ELR (cell line): ENCODE data around the gene HGFAC.
"Not testable (repeated sequence)": the region's sequence is repeated elsewhere in the genome, so short reads cannot be mapped to it uniquely, and the experiment has no call there.

Experiments
- DNase-seq: peaks from one replicate; pipeline ENCODE4 v3.0.0-alpha.2; 2015; ENCODE audit warnings: low read depth

Gene HGFAC

GRCh38 chr4:3442959-3443749 lies 1.4 kb downstream of the HGFAC start:
- DNase-seq: peak; percentile 55

- no peak for DNase-seq
Observed at GRCh38 chr4:3443750-3444309, 2.1 kb downstream of the HGFAC start.

- DNase-seq: no peak
Observed at GRCh38 chr4:3444351-3445110, 2.8 kb downstream of the HGFAC start.

GRCh38 chr4:3445111-3445820 lies 3.5 kb downstream of the HGFAC start:
- no peak for DNase-seq

GRCh38 chr4:3445829-3446545 lies 4.2 kb downstream of the HGFAC start:
- no peak for DNase-seq

GRCh38 chr4:3446631-3447320 lies 5.0 kb downstream of the HGFAC start:
- DNase-seq: no peak

GRCh38 chr4:3447431-3448395 lies 5.9 kb downstream of the HGFAC start:
- no peak for DNase-seq

GRCh38 chr4:3449047-3449573 lies 7.3 kb downstream of the HGFAC start:
- no peak for DNase-seq

- DNase-seq: no peak
Observed at GRCh38 chr4:3449574-3450534, 8.1 kb downstream of the HGFAC start.

GRCh38 chr4:3450643-3451042 lies 8.9 kb downstream of the HGFAC start:
- no peak for DNase-seq

- peak; percentile 70 for DNase-seq
Observed at GRCh38 chr4:3451956-3452355, 10.2 kb downstream of the HGFAC start.

GRCh38 chr4:3452376-3452775 lies 10.6 kb downstream of the HGFAC start:
- peak; percentile 46 for DNase-seq

GRCh38 chr4:3455596-3455995 lies 13.8 kb downstream of the HGFAC start:
- not testable (repeated sequence) for DNase-seq

- no peak for DNase-seq
Observed at GRCh38 chr4:3458371-3458770, 16.6 kb downstream of the HGFAC start.

- DNase-seq: not testable (repeated sequence)
Observed at GRCh38 chr4:3459156-3459555, 17.4 kb downstream of the HGFAC start.

GRCh38 chr4:3460926-3461325 lies 19.2 kb downstream of the HGFAC start:
- DNase-seq: no peak

- no peak for DNase-seq
Observed at GRCh38 chr4:3461515-3462291, 19.9 kb downstream of the HGFAC start.

- DNase-seq: no peak
Observed at GRCh38 chr4:3462321-3462789, 20.6 kb downstream of the HGFAC start.
